Gastroesophageal sphincter (tissue), 4 donors: ENCODE results near the gene HCRT. TPM values are rescaled to one million over a fixed set of nuclear protein-coding genes. Genes with fewer than 3 reads are reported as not detected.
"Not testable (repeated sequence)": the region's sequence is repeated elsewhere in the genome, so short reads cannot be mapped to it uniquely, and the experiment has no call there.

ENCODE experiments used
- ATAC-seq: fragments of 150-250 bp; one replicate; pipeline ENCODE4 v1.9.1; 2016; ENCODE audit warnings: mild to moderate bottlenecking, moderate library complexity
- H3K27ac ChIP-seq, 4 donors: fragments of 200-600 bp; sonication (generic) in 3 of 4; 1 replicate in 3 of 4; 2 replicates in 1 of 4; pipeline ENCODE4 v1.5.1; 2016 to 2019
- H3K27me3 ChIP-seq: fragments of 200-600 bp; sonication (generic); one replicate; pipeline ENCODE4 v1.5.1; 2019
- H3K36me3 ChIP-seq, 2 donors: fragments of 200-600 bp; sonication (generic); one replicate each; pipeline ENCODE4 v1.5.1; 2019; ENCODE audit warnings: control low read depth in 1 of 2
- H3K4me1 ChIP-seq, 3 donors: fragments of 200-600 bp; sonication (generic); 1 replicate in 2 of 3; 2 replicates in 1 of 3; pipeline ENCODE4 v1.5.1; 2016 to 2019; ENCODE audit warnings: control low read depth in 2 of 3
- H3K4me3 ChIP-seq, 2 donors: fragments of 200-600 bp; sonication (generic); one replicate each; pipeline ENCODE4 v1.5.1; 2019; ENCODE audit warnings: mild to moderate bottlenecking in 1 of 2, moderate library complexity in 1 of 2
- H3K9me3 ChIP-seq, 3 donors: fragments of 200-600 bp; sonication (generic); one replicate each; pipeline ENCODE4 v1.5.1; 2017 to 2019; ENCODE audit warnings: control low read depth in 2 of 3
- EP300 ChIP-seq: sonication (generic); formaldehyde crosslinking; IDR thresholded peaks from one replicate; pipeline ENCODE4 v1.6.1; 2017; ENCODE audit warnings: antibody characterized with exemption, mild to moderate bottlenecking
- POLR2A ChIP-seq, 2 donors: fragments of 450-650 bp; IDR thresholded peaks; one replicate each; pipeline ENCODE4 v1.6.1; 2017; ENCODE audit warnings: antibody characterized with exemption in 2 of 2, mild to moderate bottlenecking in 2 of 2, moderate library complexity in 1 of 2
- POLR2AphosphoS5 ChIP-seq: sonication (generic); formaldehyde crosslinking; IDR thresholded peaks from one replicate; pipeline ENCODE4 v1.6.1; 2017; ENCODE audit warnings: antibody characterized with exemption
- WGBS, 2 donors: methylation state at CpG; one replicate each; pipeline ENCODE4 v1.1.5; 2018; ENCODE audit warnings: low coverage in 1 of 2; 5-methylcytosine and 5-hydroxymethylcytosine counted together
- total RNA-seq, 4 donors: library from RNA; depleted of rRNA; stranded (reverse); fragments of >200 nt; gene quantifications; one replicate each; pipeline ENCODE4 v1.1.0, GENCODE V29; 2016
- TF ChIP-seq, protein P1 (sequence below), 4 experiments: fragments of 200-600 bp in 2 of 4; fragments of 450-650 bp in 2 of 4; sonication (generic) in 1 of 4; IDR thresholded peaks; one replicate each; pipeline ENCODE4 v1.5.1; 2017 to 2019; ENCODE audit warnings: antibody characterized with exemption in 4 of 4, mild to moderate bottlenecking in 2 of 4, moderate library complexity in 2 of 4

Gene HCRT
- total RNA-seq, 4 donors from 2014 or later: not detected

GRCh38 chr17:42141382-42141781 lies 43.9 kb downstream of the HCRT start:
- WGBS, 2 donors: 70 to 82% methylated on average over 2 to 8 of the region's 8 CpGs
- H3K27me3 ChIP-seq: no peaks in the 10 kb centered on the region
- peaks cover 0 to 68% (median 27%) of the 10 kb centered on the region in 3 donors for H3K4me1 ChIP-seq
- no peak overlapping the region for H3K4me3 ChIP-seq
- ATAC-seq: peak; percentile 36
- TF ChIP-seq POLR2A (IDR thresholded peaks at IDR 0.05): no peak
- TF ChIP-seq POLR2AphosphoS5: no peak
- TF ChIP-seq, protein P1, sequence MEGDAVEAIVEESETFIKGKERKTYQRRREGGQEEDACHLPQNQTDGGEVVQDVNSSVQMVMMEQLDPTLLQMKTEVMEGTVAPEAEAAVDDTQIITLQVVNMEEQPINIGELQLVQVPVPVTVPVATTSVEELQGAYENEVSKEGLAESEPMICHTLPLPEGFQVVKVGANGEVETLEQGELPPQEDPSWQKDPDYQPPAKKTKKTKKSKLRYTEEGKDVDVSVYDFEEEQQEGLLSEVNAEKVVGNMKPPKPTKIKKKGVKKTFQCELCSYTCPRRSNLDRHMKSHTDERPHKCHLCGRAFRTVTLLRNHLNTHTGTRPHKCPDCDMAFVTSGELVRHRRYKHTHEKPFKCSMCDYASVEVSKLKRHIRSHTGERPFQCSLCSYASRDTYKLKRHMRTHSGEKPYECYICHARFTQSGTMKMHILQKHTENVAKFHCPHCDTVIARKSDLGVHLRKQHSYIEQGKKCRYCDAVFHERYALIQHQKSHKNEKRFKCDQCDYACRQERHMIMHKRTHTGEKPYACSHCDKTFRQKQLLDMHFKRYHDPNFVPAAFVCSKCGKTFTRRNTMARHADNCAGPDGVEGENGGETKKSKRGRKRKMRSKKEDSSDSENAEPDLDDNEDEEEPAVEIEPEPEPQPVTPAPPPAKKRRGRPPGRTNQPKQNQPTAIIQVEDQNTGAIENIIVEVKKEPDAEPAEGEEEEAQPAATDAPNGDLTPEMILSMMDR (IDR thresholded peaks at IDR 0.05): no peak
- no peak for TF ChIP-seq EP300
- H3K27ac ChIP-seq: no peak overlapping the region
- H3K9me3 ChIP-seq: no peaks in the 10 kb centered on the region
- peaks cover 0 to 41% of the 10 kb centered on the region in 2 donors for H3K36me3 ChIP-seq

DNA sequence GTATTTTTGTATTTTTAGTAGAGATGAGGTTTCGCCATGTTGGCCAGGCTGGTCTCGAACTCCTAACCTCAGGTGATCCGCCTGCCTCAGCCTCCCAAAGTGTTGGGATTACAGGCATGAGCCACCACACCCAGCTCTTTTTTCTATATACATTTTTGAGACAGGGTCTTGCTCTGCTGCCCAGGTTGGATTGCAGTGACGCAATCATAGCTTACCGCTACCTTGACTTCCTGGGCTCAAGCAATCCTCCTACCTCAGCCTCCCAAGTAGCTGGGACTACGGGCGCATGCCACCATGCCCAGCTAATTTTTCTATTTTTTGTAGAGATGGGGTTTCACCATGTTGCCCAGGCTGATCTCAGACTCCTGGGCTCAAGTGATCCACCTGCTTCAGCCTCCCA lies 44.6 kb downstream of the HCRT start:
- peaks cover 0 to 75% (median 27%) of the 10 kb centered on the region in 3 donors for H3K4me1 ChIP-seq
- H3K4me3 ChIP-seq, H3K27me3 ChIP-seq, H3K9me3 ChIP-seq, H3K27ac ChIP-seq, ATAC-seq: not testable (repeated sequence)
- WGBS, 2 donors: 97 to 100% methylated on average over 3 to 7 of the region's 7 CpGs
- H3K36me3 ChIP-seq: peaks cover 0 to 43% of the 10 kb centered on the region in 2 donors

GRCh38 chr17:42138749-42139492 lies 46.3 kb downstream of the HCRT start:
- peaks cover 0 to 38% of the 10 kb centered on the region in 2 donors for H3K36me3 ChIP-seq
- peak overlapping the region in 2 of 4 donors; percentile 19 to 30 for H3K27ac ChIP-seq
- peaks cover 0 to 91% (median 30%) of the 10 kb centered on the region in 3 donors for H3K4me1 ChIP-seq
- WGBS, 2 donors: 50 to 100% methylated on average over 1 to 4 of the region's 7 CpGs
- no peak for ATAC-seq
- H3K27me3 ChIP-seq: no peaks in the 10 kb centered on the region
- H3K9me3 ChIP-seq: no peaks in the 10 kb centered on the region
- TF ChIP-seq POLR2A (IDR thresholded peaks at IDR 0.05) (no peak), POLR2AphosphoS5 (no peak), EP300 (no peak)
- TF ChIP-seq, protein P1 (IDR thresholded peaks at IDR 0.05): no peak
- H3K4me3 ChIP-seq: no peak overlapping the region

DNA sequence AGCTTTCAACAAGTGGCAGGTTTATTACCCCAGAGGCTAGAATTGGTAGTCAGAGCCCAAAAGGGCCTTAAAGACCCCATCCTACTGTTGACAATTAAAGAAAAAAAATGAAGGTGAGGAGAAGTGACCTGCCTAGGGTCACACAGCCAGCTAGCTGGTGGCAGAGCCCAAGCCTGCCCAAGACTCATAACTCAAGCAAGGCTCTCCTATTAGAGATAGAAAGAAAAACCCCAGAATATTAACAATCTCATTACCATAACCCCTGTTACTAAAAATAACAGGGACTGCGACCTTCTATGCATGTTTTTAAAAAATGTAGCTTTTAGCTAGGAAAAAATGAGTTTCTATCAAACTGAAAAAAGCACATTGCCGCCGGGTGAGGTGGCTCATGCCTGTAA lies 48.6 kb downstream of the HCRT start:
- Histone ChIP-seq H3K4me3 (no peak overlapping the region), H3K4me1 (peaks cover 0 to 92% (median 21%) of the 10 kb centered on the region in 3 donors), H3K27me3 (no peaks in the 10 kb centered on the region), H3K36me3 (peaks cover 0 to 29% of the 10 kb centered on the region in 2 donors), H3K27ac (peak overlapping the region in 3 of 4 donors; percentile 59 to 71 (median 61)), H3K9me3 (no peaks in the 10 kb centered on the region)
- TF ChIP-seq EP300: no peak
- TF ChIP-seq, protein P1 (IDR thresholded peaks at IDR 0.05): no peak
- no peak for TF ChIP-seq POLR2AphosphoS5
- no peak for TF ChIP-seq POLR2A (IDR thresholded peaks at IDR 0.05)
- 70 to 93% methylated on average over 3 of the region's 3 CpGs for WGBS, 2 donors
- ATAC-seq: no peak

GRCh38 chr17:42135664-42136653 lies 49.3 kb downstream of the HCRT start:
- Histone ChIP-seq H3K9me3 (no peaks in the 10 kb centered on the region), H3K27ac (peak overlapping the region in 3 of 4 donors; percentile 59 to 71 (median 61)), H3K36me3 (peaks cover 0 to 22% of the 10 kb centered on the region in 2 donors), H3K27me3 (no peaks in the 10 kb centered on the region), H3K4me3 (no peak overlapping the region), H3K4me1 (peaks cover 0 to 92% (median 25%) of the 10 kb centered on the region in 3 donors)
- peak; percentile 66 for ATAC-seq
- TF ChIP-seq POLR2A (IDR thresholded peaks at IDR 0.05) (no peak), POLR2AphosphoS5 (peak; percentile 42)
- WGBS, 2 donors: 56 to 57% methylated on average over 11 of the region's 15 CpGs
